ENCODE results near the gene GPA33.

The GPA33 gene

GRCh38 chr1:167107456-167107855 is 17.3 kb upstream of the GPA33 start:
- Histone ChIP-seq H3K4me3 (ENCODE audit: low read depth, low read length) (no peak overlapping the region), H3K9me3 (ENCODE audit: control insufficient read depth, low read length) (no peaks in the 10 kb centered on the region), H3K27ac (no peak overlapping the region), H3K4me2 (ENCODE audit: low read length) (no peak overlapping the region), H3K9ac (no peak overlapping the region), H3K27me3 (ENCODE audit: control insufficient read depth, insufficient read depth, low read length) (no peaks in the 10 kb centered on the region), H3K36me3 (ENCODE audit: control insufficient read depth, insufficient read depth, low read length) (no peaks in the 10 kb centered on the region), H3K79me2 (no peaks in the 10 kb centered on the region), H3K4me1 (no peaks in the 10 kb centered on the region), H2AFZ (no peak overlapping the region)
- TF ChIP-seq CTCF (IDR thresholded peaks at IDR 0.05), result no peak

- no peaks in the 10 kb centered on the region for H3K79me2 ChIP-seq
- H3K4me2 ChIP-seq (ENCODE audit: low read length), result no peak overlapping the region
- no peak overlapping the region for H3K27ac ChIP-seq
- TF ChIP-seq CTCF (IDR thresholded peaks at IDR 0.05), result no peak
- no peaks in the 10 kb centered on the region for H3K36me3 ChIP-seq (ENCODE audit: control insufficient read depth, insufficient read depth, low read length)
- no peaks in the 10 kb centered on the region for H3K9me3 ChIP-seq (ENCODE audit: control insufficient read depth, low read length)
- H3K4me1 ChIP-seq, result no peaks in the 10 kb centered on the region
- H2AFZ ChIP-seq, result no peak overlapping the region
- H3K4me3 ChIP-seq (ENCODE audit: low read depth, low read length), result no peak overlapping the region
- no peak overlapping the region for H3K9ac ChIP-seq
- no peaks in the 10 kb centered on the region for H3K27me3 ChIP-seq (ENCODE audit: control insufficient read depth, insufficient read depth, low read length)
Observed at GRCh38 chr1:167106119-167106461, 15.9 kb upstream of the GPA33 start.

GRCh38 chr1:167105271-167106118 is 15.3 kb upstream of the GPA33 start:
- no peak overlapping the region for H3K4me3 ChIP-seq (ENCODE audit: low read depth, low read length)
- H3K36me3 ChIP-seq (ENCODE audit: control insufficient read depth, insufficient read depth, low read length), result no peaks in the 10 kb centered on the region
- no peak for TF ChIP-seq CTCF (IDR thresholded peaks at IDR 0.05)
- no peaks in the 10 kb centered on the region for H3K9me3 ChIP-seq (ENCODE audit: control insufficient read depth, low read length)
- no peak overlapping the region for H3K4me2 ChIP-seq (ENCODE audit: low read length)
- no peaks in the 10 kb centered on the region for H3K4me1 ChIP-seq
- H2AFZ ChIP-seq, result no peak overlapping the region
- H3K79me2 ChIP-seq, result no peaks in the 10 kb centered on the region
- H3K9ac ChIP-seq, result no peak overlapping the region
- H3K27me3 ChIP-seq (ENCODE audit: control insufficient read depth, insufficient read depth, low read length), result no peaks in the 10 kb centered on the region
- no peak overlapping the region for H3K27ac ChIP-seq

- Histone ChIP-seq H3K4me3 (ENCODE audit: low read depth, low read length) (no peak overlapping the region), H3K27me3 (ENCODE audit: control insufficient read depth, insufficient read depth, low read length) (no peaks in the 10 kb centered on the region), H3K4me2 (ENCODE audit: low read length) (no peak overlapping the region), H3K4me1 (no peaks in the 10 kb centered on the region), H3K9ac (no peak overlapping the region), H3K27ac (no peak overlapping the region), H2AFZ (no peak overlapping the region), H3K79me2 (no peaks in the 10 kb centered on the region), H3K36me3 (ENCODE audit: control insufficient read depth, insufficient read depth, low read length) (no peaks in the 10 kb centered on the region), H3K9me3 (ENCODE audit: control insufficient read depth, low read length) (no peaks in the 10 kb centered on the region)
- TF ChIP-seq CTCF (IDR thresholded peaks at IDR 0.05), result no peak
Observed at GRCh38 chr1:167104256-167104633, 14.1 kb upstream of the GPA33 start.

All from parathyroid adenoma (tissue), 2 donors.